Activated CD8-positive, alpha-beta T cell treated with anti-CD3 and anti-CD28 coated beads, Interleukin-2, amount 10 ng/mL, durations not matched to agents 7 days and 5 days (primary cell): Measurements from ENCODE around the gene KCNJ10. TPM values are rescaled to one million over a fixed set of nuclear protein-coding genes. Genes with fewer than 3 reads are reported as not detected.

ENCODE experiments used
- ATAC-seq: fragments of 150-1000 bp; cut with Tn5 transposase; one replicate; pipeline ENCODE4 v1.10.0; 2021; ENCODE audit warnings: moderate library complexity
- CTCF ChIA-PET: fragments of 350-600 bp; sonication (Branson Sonifier 250); formaldehyde crosslinking; loops from one replicate; lab custom pipeline; 2021; ENCODE audit warnings: antibody characterized with exemption; lab: Charles Lee
- POLR2A ChIA-PET: fragments of 350-600 bp; sonication (Branson Sonifier 250); formaldehyde crosslinking; loops from one replicate; lab custom pipeline; 2021; ENCODE audit warnings: antibody characterized with exemption; lab: Charles Lee
- DNase-seq: peaks from one replicate; pipeline ENCODE4 v3.0.0-alpha.2; 2020
- H3K27ac Mint-ChIP-seq: one replicate; pipeline ENCODE4 v1.8.0; 2021; ENCODE audit warnings: mild to moderate bottlenecking, mixed read lengths
- H3K27me3 Mint-ChIP-seq: one replicate; pipeline ENCODE4 v1.8.0; 2021; ENCODE audit warnings: low read depth, mixed read lengths
- H3K36me3 Mint-ChIP-seq: one replicate; pipeline ENCODE4 v1.8.0; 2021; ENCODE audit warnings: low read depth, mixed read lengths
- H3K4me1 Mint-ChIP-seq: one replicate; pipeline ENCODE4 v1.8.0; 2021; ENCODE audit warnings: low read depth, mixed read lengths
- H3K4me3 Mint-ChIP-seq: one replicate; pipeline ENCODE4 v1.8.0; 2021; ENCODE audit warnings: mild to moderate bottlenecking, mixed read lengths
- H3K9me3 Mint-ChIP-seq: one replicate; pipeline ENCODE4 v1.8.0; 2022; ENCODE audit warnings: mixed read lengths; ENCODE audit not compliant: insufficient read depth
- total RNA-seq, 2 experiments: library from RNA; stranded (reverse); gene quantifications; one replicate each; pipeline ENCODE4 v1.2.3, GENCODE V29; 2021

KCNJ10 gene
- total RNA-seq, 2 experiments from 2014 or later: not detected

DNA sequence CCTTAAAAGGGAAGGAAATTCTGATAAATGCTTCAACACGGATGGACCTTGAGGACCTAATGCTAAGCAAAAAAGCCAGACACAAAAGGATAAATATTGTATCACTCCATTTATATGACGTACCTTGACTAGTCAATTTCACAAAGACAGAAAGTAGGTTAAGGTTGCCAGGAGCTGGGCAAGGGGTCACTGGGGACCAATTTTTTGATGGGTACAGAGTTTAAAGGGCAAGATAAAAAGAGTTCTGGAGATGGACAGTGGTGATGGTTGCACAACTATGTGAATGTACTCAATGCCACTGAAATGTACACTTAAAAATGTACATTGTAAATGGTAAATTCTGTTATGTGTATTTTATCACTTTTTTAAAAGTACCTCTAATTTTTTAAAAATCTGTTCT lies 83.9 kb downstream of the KCNJ10 start:
- POLR2A ChIA-PET: no interaction called here
- H3K4me3 Mint-ChIP-seq: no peak overlapping the region
- H3K36me3 Mint-ChIP-seq: no peaks in the 10 kb centered on the region
- DNase-seq (no peak), ATAC-seq (no peak)
- peaks cover 22% of the 10 kb centered on the region for H3K27me3 Mint-ChIP-seq
- no peak overlapping the region for H3K27ac Mint-ChIP-seq
- H3K4me1 Mint-ChIP-seq: peaks cover 2% of the 10 kb centered on the region
- CTCF ChIA-PET: interaction anchor here (2.6 kb wide), 1 partner anchor 21 kb away, joined by 9 read pairs; no protein-coding TSS in a partner anchor
- H3K9me3 Mint-ChIP-seq: no peaks in the 10 kb centered on the region

GRCh38 chr1:159985473-159985872 lies 84.5 kb downstream of the KCNJ10 start:
- Mint-ChIP-seq H3K27me3 (peaks cover 22% of the 10 kb centered on the region), H3K4me1 (no peaks in the 10 kb centered on the region), H3K36me3 (no peaks in the 10 kb centered on the region), H3K9me3 (no peaks in the 10 kb centered on the region), H3K4me3 (no peak overlapping the region), H3K27ac (no peak overlapping the region)
- CTCF ChIA-PET: interaction anchor here (2.6 kb wide), 1 partner anchor 22 kb away, joined by 9 read pairs; no protein-coding TSS in a partner anchor
- POLR2A ChIA-PET: no interaction called here
- ATAC-seq (no peak), DNase-seq (no peak)

- CTCF ChIA-PET: interaction anchor here (2.6 kb wide), 1 partner anchor 24 kb away, joined by 9 read pairs; no protein-coding TSS in a partner anchor
- POLR2A ChIA-PET: no interaction called here
- DNase-seq: no peak
- H3K9me3 Mint-ChIP-seq: no peaks in the 10 kb centered on the region
- peaks cover 30% of the 10 kb centered on the region for H3K27me3 Mint-ChIP-seq
- H3K27ac Mint-ChIP-seq: no peak overlapping the region
- no peaks in the 10 kb centered on the region for H3K36me3 Mint-ChIP-seq
- H3K4me3 Mint-ChIP-seq: no peak overlapping the region
- H3K4me1 Mint-ChIP-seq: no peaks in the 10 kb centered on the region
- ATAC-seq: no peak
These were observed 86.3 kb downstream of the KCNJ10 start for GRCh38 chr1:159983681-159984080.

DNA sequence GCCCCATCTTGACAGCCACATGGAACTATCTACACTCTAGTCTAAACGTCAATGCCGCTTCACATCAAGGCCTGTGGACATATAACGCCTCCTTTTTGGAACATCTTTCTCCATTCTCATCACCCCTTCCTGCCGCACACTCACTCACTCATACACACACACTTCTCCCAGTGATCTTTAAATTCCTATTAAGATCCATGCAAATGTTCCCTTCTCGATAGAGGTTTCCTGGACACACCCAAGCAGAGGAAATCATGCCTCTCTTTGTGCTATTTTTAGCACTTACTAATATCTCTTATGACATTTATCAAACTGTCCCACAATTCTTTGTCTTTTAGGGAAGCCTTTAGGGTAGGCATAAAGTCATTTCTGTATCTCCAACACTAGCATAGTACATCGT lies 87.7 kb downstream of the KCNJ10 start:
- Mint-ChIP-seq H3K4me1 (no peaks in the 10 kb centered on the region), H3K36me3 (no peaks in the 10 kb centered on the region), H3K27ac (no peak overlapping the region), H3K27me3 (peaks cover 43% of the 10 kb centered on the region), H3K4me3 (no peak overlapping the region), H3K9me3 (no peaks in the 10 kb centered on the region)
- ChIA-PET POLR2A (no interaction called here), CTCF (no interaction called here)
- ATAC-seq: no peak
- no peak for DNase-seq

DNA sequence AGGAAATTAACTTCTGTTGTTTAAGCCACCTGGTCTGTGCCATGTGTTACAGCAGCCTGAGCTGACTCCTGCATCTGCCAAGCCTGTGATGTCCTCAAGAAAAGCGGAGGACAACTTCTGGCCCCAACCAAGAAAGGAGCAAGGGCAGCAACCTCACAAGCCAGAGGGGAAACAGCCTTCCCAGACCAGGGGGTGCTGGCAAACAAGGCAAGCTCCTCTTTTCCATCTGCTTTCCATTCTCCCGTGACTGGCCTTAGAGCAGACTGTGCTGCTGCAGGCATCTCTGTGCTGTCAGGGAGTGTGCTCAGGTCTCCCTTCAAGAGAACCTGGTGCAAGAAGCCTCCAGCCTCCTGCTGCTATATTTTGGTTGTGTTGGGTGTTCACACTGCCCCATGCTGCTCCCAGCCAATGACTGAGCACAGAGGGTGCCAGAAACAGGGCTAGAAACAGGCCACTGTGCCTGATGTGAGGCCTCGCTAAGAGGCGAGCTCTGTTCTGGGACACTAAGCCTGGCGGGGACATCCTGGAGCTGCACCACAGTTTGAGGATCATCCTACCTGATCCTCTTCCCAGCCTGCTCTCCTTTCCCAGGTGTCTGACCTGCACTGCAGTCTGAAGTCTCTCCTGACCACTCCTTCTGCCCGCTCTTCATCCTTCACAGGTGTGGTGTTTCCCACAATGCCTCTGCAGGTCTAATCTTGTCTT lies 88.5 kb downstream of the KCNJ10 start:
- no peak overlapping the region for H3K4me3 Mint-ChIP-seq
- peaks cover 49% of the 10 kb centered on the region for H3K27me3 Mint-ChIP-seq
- no peak overlapping the region for H3K27ac Mint-ChIP-seq
- no peak for DNase-seq
- ChIA-PET POLR2A (no interaction called here), CTCF (interaction anchor here (1.2 kb wide), 1 partner anchor 26 kb away, joined by 5 read pairs; no protein-coding TSS in a partner anchor)
- ATAC-seq: no peak
- H3K4me1 Mint-ChIP-seq: no peaks in the 10 kb centered on the region
- H3K9me3 Mint-ChIP-seq: no peaks in the 10 kb centered on the region
- no peaks in the 10 kb centered on the region for H3K36me3 Mint-ChIP-seq

- Mint-ChIP-seq H3K4me1 (no peaks in the 10 kb centered on the region), H3K36me3 (no peaks in the 10 kb centered on the region), H3K4me3 (no peak overlapping the region), H3K9me3 (no peaks in the 10 kb centered on the region), H3K27me3 (peaks cover 50% of the 10 kb centered on the region), H3K27ac (no peak overlapping the region)
- DNase-seq: no peak
- ChIA-PET POLR2A (no interaction called here), CTCF (interaction anchor here (1.2 kb wide), 1 partner anchor 27 kb away, joined by 5 read pairs; no protein-coding TSS in a partner anchor)
- ATAC-seq: no peak
These were observed 89.2 kb downstream of the KCNJ10 start for GRCh38 chr1:159980786-159981185.

GRCh38 chr1:159980076-159980475 lies 89.9 kb downstream of the KCNJ10 start:
- no peak for DNase-seq
- Mint-ChIP-seq H3K27me3 (peaks cover 47% of the 10 kb centered on the region), H3K4me3 (no peak overlapping the region), H3K9me3 (no peaks in the 10 kb centered on the region), H3K4me1 (no peaks in the 10 kb centered on the region), H3K27ac (no peak overlapping the region), H3K36me3 (no peaks in the 10 kb centered on the region)
- CTCF ChIA-PET: interaction anchor here (1.2 kb wide), 1 partner anchor 28 kb away, joined by 5 read pairs; no protein-coding TSS in a partner anchor
- POLR2A ChIA-PET: no interaction called here
- ATAC-seq: no peak

DNA sequence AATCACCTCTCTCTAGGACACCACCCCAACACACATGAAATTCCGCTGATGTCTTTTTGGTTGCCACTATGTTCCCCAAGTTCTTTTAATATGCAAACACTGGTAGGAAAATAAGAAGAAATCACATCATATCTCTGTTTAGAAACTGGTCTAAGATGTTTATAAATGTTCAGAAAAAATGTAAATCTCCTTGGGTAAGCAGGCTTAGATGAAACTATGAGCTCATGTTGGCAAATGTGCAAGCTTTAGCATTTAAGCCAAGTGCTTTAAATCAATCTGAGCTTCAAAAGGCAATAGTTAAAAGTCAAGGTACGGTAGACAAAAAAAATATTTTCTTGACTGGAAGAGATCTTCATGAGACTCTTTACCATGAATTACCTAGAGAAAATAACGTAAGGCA lies 90.7 kb downstream of the KCNJ10 start:
- DNase-seq (no peak), ATAC-seq (no peak)
- POLR2A ChIA-PET: no interaction called here
- H3K9me3 Mint-ChIP-seq: no peaks in the 10 kb centered on the region
- peaks cover 45% of the 10 kb centered on the region for H3K27me3 Mint-ChIP-seq
- H3K4me1 Mint-ChIP-seq: no peaks in the 10 kb centered on the region
- no peaks in the 10 kb centered on the region for H3K36me3 Mint-ChIP-seq
- no peak overlapping the region for H3K27ac Mint-ChIP-seq
- H3K4me3 Mint-ChIP-seq: no peak overlapping the region
- CTCF ChIA-PET: interaction anchor here (3.5 kb wide), 1 partner anchor 28 kb away, joined by 17 read pairs; no protein-coding TSS in a partner anchor

- Mint-ChIP-seq H3K4me3 (no peak overlapping the region), H3K27me3 (peaks cover 38% of the 10 kb centered on the region), H3K27ac (no peak overlapping the region), H3K36me3 (no peaks in the 10 kb centered on the region), H3K4me1 (no peaks in the 10 kb centered on the region), H3K9me3 (no peaks in the 10 kb centered on the region)
- ChIA-PET POLR2A (no interaction called here), CTCF (interaction anchor here (3.5 kb wide), 1 partner anchor 29 kb away, joined by 17 read pairs; no protein-coding TSS in a partner anchor)
- ATAC-seq: no peak
- no peak for DNase-seq
These were observed 91.9 kb downstream of the KCNJ10 start for GRCh38 chr1:159978107-159978398.

DNA sequence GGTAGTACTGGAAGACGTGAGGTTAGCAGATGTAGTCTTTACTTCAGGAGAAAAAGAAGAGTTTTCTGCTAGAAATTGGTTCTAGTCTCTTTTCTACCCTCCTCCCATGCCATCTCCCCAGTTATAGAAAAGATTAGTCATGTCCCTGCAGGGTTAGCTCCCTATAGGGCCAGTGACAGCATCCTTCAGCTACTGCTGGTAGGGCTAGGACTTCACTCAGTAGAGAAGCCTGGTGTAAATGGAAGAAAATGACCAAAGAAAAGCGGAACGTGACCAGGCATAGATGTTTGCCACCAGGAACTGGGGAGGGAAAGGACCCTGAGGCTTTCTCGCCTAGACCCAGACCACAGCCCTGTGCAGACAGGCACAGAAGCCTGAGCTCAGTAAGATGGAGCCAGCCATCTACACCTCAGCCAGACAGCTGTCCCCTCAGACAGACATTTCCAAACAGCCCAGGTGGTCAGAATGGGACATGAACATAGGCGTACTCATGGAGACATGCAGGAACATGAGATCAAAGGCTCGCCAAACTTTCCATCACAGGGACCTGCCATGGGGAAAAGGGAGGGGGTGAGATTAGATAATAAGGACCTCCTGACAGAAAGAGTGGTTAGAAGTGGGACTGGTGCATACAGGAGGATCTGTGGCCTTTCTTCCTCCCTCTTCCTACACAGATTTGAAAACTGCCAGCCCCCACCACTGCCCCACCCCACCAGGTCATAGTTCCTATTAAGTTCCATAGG lies 92.4 kb downstream of the KCNJ10 start:
- Mint-ChIP-seq H3K27me3 (peaks cover 36% of the 10 kb centered on the region), H3K4me3 (no peak overlapping the region), H3K36me3 (no peaks in the 10 kb centered on the region), H3K27ac (no peak overlapping the region), H3K9me3 (no peaks in the 10 kb centered on the region), H3K4me1 (no peaks in the 10 kb centered on the region)
- ATAC-seq (no peak), DNase-seq (no peak)
- POLR2A ChIA-PET: no interaction called here
- CTCF ChIA-PET: interaction anchor here (3.5 kb wide), 1 partner anchor 30 kb away, joined by 17 read pairs; no protein-coding TSS in a partner anchor

DNA sequence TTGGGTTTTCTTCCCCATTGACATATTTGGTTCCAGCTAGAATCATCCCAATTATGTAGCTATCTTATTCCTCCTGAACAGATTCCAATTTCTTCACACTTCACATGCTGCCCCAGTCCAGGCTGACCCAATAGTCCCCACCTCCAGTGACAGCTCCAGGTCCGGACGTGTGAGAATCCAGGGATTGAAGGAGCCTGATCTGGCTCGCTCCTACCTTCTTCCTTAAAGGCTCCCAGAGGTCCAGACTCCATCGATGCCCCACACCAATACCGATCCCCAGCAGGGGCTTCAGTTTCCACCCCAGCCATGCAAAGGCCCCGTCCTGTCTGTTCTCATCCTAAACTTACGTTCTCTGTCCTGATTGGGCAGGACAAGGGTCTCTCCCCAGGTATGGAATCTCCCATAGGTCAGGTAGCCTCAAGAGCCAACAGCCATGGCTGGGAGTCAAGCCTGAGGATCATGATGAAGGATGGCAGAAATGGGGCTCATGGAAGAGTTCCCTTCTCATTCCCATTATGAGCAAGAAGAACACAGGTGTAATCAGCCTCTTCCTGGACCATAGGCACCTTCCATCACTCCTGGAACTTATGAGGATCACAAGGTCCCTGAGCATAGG lies 95.5 kb downstream of the KCNJ10 start:
- no peak overlapping the region for H3K4me3 Mint-ChIP-seq
- no peak overlapping the region for H3K27ac Mint-ChIP-seq
- H3K36me3 Mint-ChIP-seq: no peaks in the 10 kb centered on the region
- ChIA-PET CTCF (interaction anchor here (3.0 kb wide), 1 partner anchor 32 kb away, joined by 15 read pairs; no protein-coding TSS in a partner anchor), POLR2A (no interaction called here)
- no peaks in the 10 kb centered on the region for H3K9me3 Mint-ChIP-seq
- H3K27me3 Mint-ChIP-seq: peaks cover 27% of the 10 kb centered on the region
- H3K4me1 Mint-ChIP-seq: no peaks in the 10 kb centered on the region
- ATAC-seq (no peak), DNase-seq (no peak)
